HCT116 (cell line): ENCODE measurements around the gene LRRC47. TPM values are rescaled to one million over a fixed set of nuclear protein-coding genes. Genes with fewer than 3 reads are reported as not detected.

ENCODE experiments used
- ATAC-seq: fragments of 200-7000 bp; cut with Tn5 transposase; 2 replicates; pipeline ENCODE4 v1.9.1; 2020; ENCODE audit warnings: mild to moderate bottlenecking, moderate library complexity
- BruUV-seq: library from RNA; stranded (reverse); fragments of 400-500 nt; replicated peaks from 2 replicates; lab custom pipeline; 2021; lab: Mats Ljungman, UMichigan
- CTCF ChIA-PET: fragments of 300-600 bp; sonication (Branson Sonifier 250); formaldehyde crosslinking; loops from one replicate; lab custom pipeline; 2021; ENCODE audit warnings: antibody characterized with exemption; lab: Charles Lee
- POLR2A ChIA-PET: fragments of 300-600, 350-600 bp; sonication (Branson Sonifier 250); formaldehyde crosslinking; loops from one replicate; lab custom pipeline; 2021; ENCODE audit warnings: antibody characterized with exemption; lab: Charles Lee
- RAD21 ChIA-PET, 2 experiments: fragments of 300-600 bp; sonication (Branson Sonifier 250); formaldehyde crosslinking; loops; one replicate each; lab custom pipeline; 2023; ENCODE audit warnings: low total read pairs in 2 of 2; ENCODE audit not compliant: uncharacterized antibody in 2 of 2, unreplicated experiment in 2 of 2, low non-redundant PET in 1 of 2; lab: Charles Lee
- DNase-seq: peaks from one replicate; pipeline ENCODE4 v3.0.0-alpha.2; 2010; ENCODE audit warnings: low read depth, low spot score
- H2AFZ ChIP-seq: fragments of 200-600 bp; shearing (Covaris generic), sonication (generic); 2 replicates; pipeline ENCODE4 v1.6.1; 2017; ENCODE audit warnings: low read depth, mixed run types, mixed read lengths, antibody characterized with exemption, low read length; ENCODE audit not compliant: poor library complexity, severe bottlenecking
- H3K27ac ChIP-seq: 2 replicates; pipeline ENCODE4 v1.5.1; 2012; ENCODE audit warnings: low read depth, low read length
- H3K27me3 ChIP-seq: fragments of 200-600 bp; sonication (generic); 2 replicates; pipeline ENCODE4 v1.6.1; 2016; ENCODE audit warnings: mixed run types, low read length, mixed read lengths; ENCODE audit not compliant: insufficient read depth
- H3K36me3 ChIP-seq, 2 experiments: fragments of 200-500 bp in 1 of 2; fragments of 200-600 bp in 1 of 2; sonication (Bioruptor generic) in 1 of 2; sonication (generic) in 1 of 2; 2 replicates each; pipeline versions ENCODE4 v1.5.1 to v1.6.1; 2014 to 2016; ENCODE audit warnings: low read length in 2 of 2, inconsistent platforms in 1 of 2, mixed read lengths in 1 of 2, mixed run types in 1 of 2; ENCODE audit not compliant: insufficient read depth in 2 of 2, control insufficient read depth in 1 of 2
- H3K4me1 ChIP-seq, 2 experiments: fragments of 200-600 bp in 1 of 2; sonication (generic) in 1 of 2; 2 replicates each; pipeline versions ENCODE4 v1.5.1 to v1.6.1; 2012 to 2017; ENCODE audit warnings: low read length in 2 of 2, inconsistent platforms in 1 of 2, mild to moderate bottlenecking in 1 of 2, mixed read lengths in 1 of 2, mixed run types in 1 of 2, moderate library complexity in 1 of 2; ENCODE audit not compliant: insufficient read depth in 2 of 2, control insufficient read depth in 1 of 2
- H3K4me2 ChIP-seq: fragments of 200-600 bp; sonication (generic); 2 replicates; pipeline ENCODE4 v1.6.1; 2017; ENCODE audit warnings: mixed run types, low read length, mixed read lengths
- H3K4me3 ChIP-seq, 2 experiments: fragments of 200-600 bp in 1 of 2; sonication (generic) in 1 of 2; replicated peaks in 1 of 2; 2 replicates each; pipeline ENCODE4 v1.5.1; 2011 to 2016; ENCODE audit warnings: low read length in 2 of 2, control low read depth in 1 of 2, low read depth in 1 of 2, mild to moderate bottlenecking in 1 of 2, mixed read lengths in 1 of 2, mixed run types in 1 of 2
- H3K79me2 ChIP-seq: fragments of 200-600 bp; sonication (generic); 2 replicates; pipeline ENCODE4 v1.6.1; 2017; ENCODE audit warnings: mild to moderate bottlenecking, mixed run types, low read length, moderate library complexity, mixed read lengths; ENCODE audit not compliant: insufficient read depth
- H3K9ac ChIP-seq: fragments of 200-600 bp; sonication (generic); 2 replicates; pipeline ENCODE4 v1.6.1; 2016; ENCODE audit warnings: low read length, mixed read lengths
- H3K9me2 ChIP-seq: fragments of 200-600 bp; sonication (generic), shearing (Covaris generic); 2 replicates; pipeline ENCODE4 v1.6.1; 2017; ENCODE audit warnings: mixed run types, mild to moderate bottlenecking, moderate library complexity; ENCODE audit not compliant: insufficient read depth
- H3K9me3 ChIP-seq, 2 experiments: fragments of 200-500 bp in 1 of 2; fragments of 200-600 bp in 1 of 2; sonication (Bioruptor generic) in 1 of 2; sonication (generic) in 1 of 2; 2 replicates each; pipeline ENCODE4 v1.6.1; 2014 to 2017; ENCODE audit warnings: low read length in 2 of 2, mixed read lengths in 2 of 2, inconsistent platforms in 1 of 2, low read depth in 1 of 2, mild to moderate bottlenecking in 1 of 2, mixed run types in 1 of 2, moderate library complexity in 1 of 2; ENCODE audit not compliant: control insufficient read depth in 1 of 2, insufficient read depth in 1 of 2
- H4K20me1 ChIP-seq: fragments of 200-600 bp; sonication (generic), shearing (Covaris generic); 2 replicates; pipeline ENCODE4 v1.6.1; 2017; ENCODE audit warnings: mixed run types, mild to moderate bottlenecking, moderate library complexity; ENCODE audit not compliant: insufficient read depth
- CBX3 ChIP-seq: IDR thresholded peaks from 2 replicates; pipeline ENCODE4 v1.6.1; 2012; ENCODE audit warnings: low read depth
- EGR1 ChIP-seq: IDR thresholded peaks from 2 replicates; pipeline ENCODE4 v1.6.1; 2012; ENCODE audit warnings: low read depth
- EZH2 ChIP-seq: fragments of 200-600 bp; sonication (generic); IDR thresholded peaks from 2 replicates; pipeline ENCODE4 v1.6.1; 2017; ENCODE audit warnings: antibody characterized with exemption, mixed run types
- EZH2phosphoT487 ChIP-seq: fragments of 200-600 bp; IDR thresholded peaks from 2 replicates; pipeline ENCODE4 v1.6.1; 2018; ENCODE audit warnings: antibody characterized with exemption, borderline replicate concordance
- FOSL1 ChIP-seq: IDR thresholded peaks from 2 replicates; pipeline ENCODE4 v1.6.1; 2012; ENCODE audit warnings: low read depth
- JUND ChIP-seq: IDR thresholded peaks from 2 replicates; pipeline ENCODE4 v1.6.1; 2012
- RAD21 ChIP-seq: IDR thresholded peaks from 2 replicates; pipeline ENCODE4 v1.6.1; 2012; ENCODE audit warnings: low read depth, mild to moderate bottlenecking
- SIN3A ChIP-seq: IDR thresholded peaks from 2 replicates; pipeline ENCODE4 v1.6.1; 2012; ENCODE audit warnings: low read depth
- TCF7L2 ChIP-seq: IDR thresholded peaks from 2 replicates; pipeline ENCODE4 v1.7.0; 2011; ENCODE audit warnings: borderline replicate concordance, inconsistent platforms; ENCODE audit not compliant: insufficient read depth, insufficient read length; ENCODE audit errors: extremely low read depth
- ZFX ChIP-seq: fragments of 450-650 bp; IDR thresholded peaks from 2 replicates; pipeline ENCODE4 v1.6.1; 2017
- intact Hi-C: fragments of 100-400 bp; cut with micrococcal nuclease; formaldehyde crosslinking; loops from 2 replicates; pipeline ENCODE4 v1.10.0; 2022
- total RNA-seq: library from RNA; stranded (reverse); gene quantifications from one replicate; pipeline ENCODE4 v1.2.1, GENCODE V29; 2021; ENCODE audit not compliant: unreplicated experiment
- TF ChIP-seq, protein P1 (sequence below): IDR thresholded peaks from 2 replicates; pipeline ENCODE4 v1.6.1; 2012; ENCODE audit warnings: low read depth

The LRRC47 gene
- total RNA-seq, 1 experiment from 2014 or later, result 48.0 TPM

- ChIA-PET POLR2A (no interaction called here), RAD21 (no interaction called here), CTCF (interaction anchor here (1.6 kb wide), 1 partner anchor 291 kb away, joined by 4 read pairs; no protein-coding TSS in a partner anchor)
- ATAC-seq (no peak), DNase-seq (no peak)
- H3K9ac ChIP-seq, result no peak overlapping the region
- H3K4me1 ChIP-seq, result no peaks in the 10 kb centered on the region
- H3K4me2 ChIP-seq, result no peak overlapping the region
- no peaks in the 10 kb centered on the region for H3K9me2 ChIP-seq
- H4K20me1 ChIP-seq, result no peaks in the 10 kb centered on the region
- H3K4me3 ChIP-seq, result no peak overlapping the region
- no peak overlapping the region for H3K27ac ChIP-seq
- no TSS peak for BruUV-seq
- no peaks in the 10 kb centered on the region for H3K36me3 ChIP-seq
- no peaks in the 10 kb centered on the region for H3K9me3 ChIP-seq
- H3K27me3 ChIP-seq, result no peaks in the 10 kb centered on the region
- no peak overlapping the region for H2AFZ ChIP-seq
- intact Hi-C loops, result no loop called here
- H3K79me2 ChIP-seq, result no peaks in the 10 kb centered on the region
- TF ChIP-seq, protein P1, sequence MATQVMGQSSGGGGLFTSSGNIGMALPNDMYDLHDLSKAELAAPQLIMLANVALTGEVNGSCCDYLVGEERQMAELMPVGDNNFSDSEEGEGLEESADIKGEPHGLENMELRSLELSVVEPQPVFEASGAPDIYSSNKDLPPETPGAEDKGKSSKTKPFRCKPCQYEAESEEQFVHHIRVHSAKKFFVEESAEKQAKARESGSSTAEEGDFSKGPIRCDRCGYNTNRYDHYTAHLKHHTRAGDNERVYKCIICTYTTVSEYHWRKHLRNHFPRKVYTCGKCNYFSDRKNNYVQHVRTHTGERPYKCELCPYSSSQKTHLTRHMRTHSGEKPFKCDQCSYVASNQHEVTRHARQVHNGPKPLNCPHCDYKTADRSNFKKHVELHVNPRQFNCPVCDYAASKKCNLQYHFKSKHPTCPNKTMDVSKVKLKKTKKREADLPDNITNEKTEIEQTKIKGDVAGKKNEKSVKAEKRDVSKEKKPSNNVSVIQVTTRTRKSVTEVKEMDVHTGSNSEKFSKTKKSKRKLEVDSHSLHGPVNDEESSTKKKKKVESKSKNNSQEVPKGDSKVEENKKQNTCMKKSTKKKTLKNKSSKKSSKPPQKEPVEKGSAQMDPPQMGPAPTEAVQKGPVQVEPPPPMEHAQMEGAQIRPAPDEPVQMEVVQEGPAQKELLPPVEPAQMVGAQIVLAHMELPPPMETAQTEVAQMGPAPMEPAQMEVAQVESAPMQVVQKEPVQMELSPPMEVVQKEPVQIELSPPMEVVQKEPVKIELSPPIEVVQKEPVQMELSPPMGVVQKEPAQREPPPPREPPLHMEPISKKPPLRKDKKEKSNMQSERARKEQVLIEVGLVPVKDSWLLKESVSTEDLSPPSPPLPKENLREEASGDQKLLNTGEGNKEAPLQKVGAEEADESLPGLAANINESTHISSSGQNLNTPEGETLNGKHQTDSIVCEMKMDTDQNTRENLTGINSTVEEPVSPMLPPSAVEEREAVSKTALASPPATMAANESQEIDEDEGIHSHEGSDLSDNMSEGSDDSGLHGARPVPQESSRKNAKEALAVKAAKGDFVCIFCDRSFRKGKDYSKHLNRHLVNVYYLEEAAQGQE, result no peak
- TF ChIP-seq JUND, result no peak
- TF ChIP-seq EGR1, result no peak
- TF ChIP-seq ZFX, result no peak
- no peak for TF ChIP-seq EZH2phosphoT487
- no peak for TF ChIP-seq FOSL1
- TF ChIP-seq SIN3A, result no peak
- TF ChIP-seq TCF7L2, result no peak
- TF ChIP-seq EZH2, result no peak
- TF ChIP-seq RAD21, result no peak
- no peak for TF ChIP-seq CBX3
Measured at GRCh38 chr1:3743826-3744225, 52.5 kb downstream of the LRRC47 start.
